Measurements from ENCODE around the gene NR2F1-AS1. TPM values are rescaled to one million over a fixed set of nuclear protein-coding genes. Genes with fewer than 3 reads are reported as not detected.

Gene NR2F1-AS1
- total RNA-seq, 4 donors from 2014 or later: 0.35 to 9.1 (median 3.2) TPM

DNA sequence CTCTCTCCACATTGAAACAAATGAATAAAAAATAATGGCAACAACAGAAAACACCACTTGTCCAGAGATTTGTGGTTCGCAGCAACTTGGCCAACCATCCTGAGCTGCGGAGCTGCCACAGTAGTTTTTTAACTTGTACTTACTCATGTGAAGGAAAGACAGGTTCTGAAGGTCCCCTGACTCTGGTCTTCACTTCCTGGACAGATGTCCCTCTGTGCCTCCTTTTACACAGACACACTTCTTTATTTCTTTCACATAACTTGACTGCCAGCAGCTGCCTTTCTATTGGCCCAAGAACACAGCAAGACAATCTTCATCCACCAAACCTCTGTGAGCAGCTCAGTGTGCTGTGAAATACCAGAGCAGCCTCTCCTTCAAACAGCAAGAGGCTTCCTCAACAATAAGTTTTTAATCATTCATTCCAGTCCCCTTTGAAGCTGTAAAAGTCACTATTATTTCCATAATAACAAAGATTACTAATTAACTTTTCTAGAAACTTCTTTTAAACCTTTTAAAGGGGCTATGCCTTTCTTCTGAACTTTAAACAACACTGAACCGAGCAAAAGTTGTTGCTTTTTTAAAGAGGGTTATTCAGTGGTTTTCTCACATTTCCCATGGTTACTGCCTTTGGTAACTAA, 198.7 kb downstream of the NR2F1-AS1 start:
- no peaks in the 10 kb centered on the region for H3K4me1 ChIP-seq
- H3K27me3 ChIP-seq: no peaks in the 10 kb centered on the region
- no peak overlapping the region for H3K27ac ChIP-seq
- no peak overlapping the region for H3K4me3 ChIP-seq
- H3K9me3 ChIP-seq: no peaks in the 10 kb centered on the region
- DNase-seq: no peak
- no peak for TF ChIP-seq POLR2A (IDR thresholded peaks at IDR 0.05)
- TF ChIP-seq, protein P1, sequence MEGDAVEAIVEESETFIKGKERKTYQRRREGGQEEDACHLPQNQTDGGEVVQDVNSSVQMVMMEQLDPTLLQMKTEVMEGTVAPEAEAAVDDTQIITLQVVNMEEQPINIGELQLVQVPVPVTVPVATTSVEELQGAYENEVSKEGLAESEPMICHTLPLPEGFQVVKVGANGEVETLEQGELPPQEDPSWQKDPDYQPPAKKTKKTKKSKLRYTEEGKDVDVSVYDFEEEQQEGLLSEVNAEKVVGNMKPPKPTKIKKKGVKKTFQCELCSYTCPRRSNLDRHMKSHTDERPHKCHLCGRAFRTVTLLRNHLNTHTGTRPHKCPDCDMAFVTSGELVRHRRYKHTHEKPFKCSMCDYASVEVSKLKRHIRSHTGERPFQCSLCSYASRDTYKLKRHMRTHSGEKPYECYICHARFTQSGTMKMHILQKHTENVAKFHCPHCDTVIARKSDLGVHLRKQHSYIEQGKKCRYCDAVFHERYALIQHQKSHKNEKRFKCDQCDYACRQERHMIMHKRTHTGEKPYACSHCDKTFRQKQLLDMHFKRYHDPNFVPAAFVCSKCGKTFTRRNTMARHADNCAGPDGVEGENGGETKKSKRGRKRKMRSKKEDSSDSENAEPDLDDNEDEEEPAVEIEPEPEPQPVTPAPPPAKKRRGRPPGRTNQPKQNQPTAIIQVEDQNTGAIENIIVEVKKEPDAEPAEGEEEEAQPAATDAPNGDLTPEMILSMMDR (IDR thresholded peaks at IDR 0.05): no peak
- no peaks in the 10 kb centered on the region for H3K36me3 ChIP-seq

DNA sequence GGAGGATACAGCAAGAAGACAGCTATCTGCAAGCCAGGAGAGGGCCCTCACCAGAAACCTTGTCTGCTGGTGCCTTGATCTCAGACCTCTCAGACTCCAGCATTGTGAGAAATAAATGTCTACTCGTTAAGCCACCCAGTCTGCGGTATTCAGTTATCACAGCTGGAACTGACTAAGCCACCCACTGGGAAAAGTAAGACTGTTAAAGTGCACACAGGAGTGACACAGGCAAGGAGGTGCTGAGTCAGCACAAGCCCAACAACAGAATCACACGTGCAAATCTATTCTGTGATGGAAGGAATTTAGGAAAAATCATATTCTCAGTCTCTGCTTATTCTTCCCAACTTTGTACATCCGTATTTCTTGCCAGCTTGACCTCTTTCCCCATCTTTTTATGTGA, 200.0 kb downstream of the NR2F1-AS1 start:
- Histone ChIP-seq H3K27me3 (no peaks in the 10 kb centered on the region), H3K36me3 (no peaks in the 10 kb centered on the region), H3K27ac (no peak overlapping the region), H3K4me3 (no peak overlapping the region), H3K9me3 (no peaks in the 10 kb centered on the region), H3K4me1 (no peaks in the 10 kb centered on the region)
- DNase-seq: no peak
- no peak for TF ChIP-seq POLR2A (IDR thresholded peaks at IDR 0.05)
- TF ChIP-seq, protein P1 (IDR thresholded peaks at IDR 0.05): no peak

DNA sequence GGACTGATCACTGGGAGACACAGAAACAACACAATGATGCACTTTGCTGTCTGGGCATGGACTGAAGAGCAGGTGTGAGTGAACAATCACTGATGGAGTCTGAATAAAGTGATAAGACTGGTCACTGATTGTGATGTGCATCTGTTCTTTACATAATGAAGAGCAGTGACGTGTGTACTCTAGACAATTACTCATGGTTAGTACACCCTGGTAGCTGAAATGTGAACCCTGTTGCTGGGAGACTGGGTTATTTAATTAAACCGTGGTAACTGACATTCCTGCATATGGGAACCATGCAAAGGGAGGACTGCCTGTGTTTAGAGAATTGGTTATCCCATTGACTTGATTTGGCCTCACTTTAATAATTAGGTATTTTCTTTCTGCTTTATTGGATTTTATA, 202.9 kb downstream of the NR2F1-AS1 start:
- Histone ChIP-seq H3K9me3 (no peaks in the 10 kb centered on the region), H3K4me3 (no peak overlapping the region), H3K4me1 (no peaks in the 10 kb centered on the region), H3K36me3 (no peaks in the 10 kb centered on the region), H3K27ac (no peak overlapping the region), H3K27me3 (no peaks in the 10 kb centered on the region)
- no peak for DNase-seq
- TF ChIP-seq POLR2A (IDR thresholded peaks at IDR 0.05): no peak
- TF ChIP-seq, protein P1 (IDR thresholded peaks at IDR 0.05): no peak

DNA sequence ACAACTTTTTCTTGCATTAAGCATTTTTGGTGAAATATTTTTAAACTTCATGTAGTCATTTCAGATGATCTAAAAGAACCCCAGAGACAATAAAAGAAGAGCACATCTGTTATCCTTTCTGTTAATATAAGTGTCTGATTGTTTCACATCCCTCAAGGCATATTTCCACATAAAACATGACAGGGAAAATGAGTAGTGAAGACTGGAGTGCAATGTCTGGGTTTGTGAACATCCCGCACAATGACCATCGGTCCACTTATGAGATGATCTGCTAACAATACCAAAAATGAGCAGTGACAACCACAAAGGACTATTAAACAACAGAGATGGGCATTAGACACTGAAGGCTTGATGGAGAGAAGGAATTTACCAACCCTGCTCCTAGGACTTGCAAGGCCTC, 209.1 kb downstream of the NR2F1-AS1 start:
- Histone ChIP-seq H3K27me3 (no peaks in the 10 kb centered on the region), H3K9me3 (no peaks in the 10 kb centered on the region), H3K4me3 (no peak overlapping the region), H3K36me3 (no peaks in the 10 kb centered on the region), H3K27ac (no peak overlapping the region), H3K4me1 (no peaks in the 10 kb centered on the region)
- TF ChIP-seq POLR2A (IDR thresholded peaks at IDR 0.05): no peak
- TF ChIP-seq, protein P1 (IDR thresholded peaks at IDR 0.05): no peak
- no peak for DNase-seq

DNA sequence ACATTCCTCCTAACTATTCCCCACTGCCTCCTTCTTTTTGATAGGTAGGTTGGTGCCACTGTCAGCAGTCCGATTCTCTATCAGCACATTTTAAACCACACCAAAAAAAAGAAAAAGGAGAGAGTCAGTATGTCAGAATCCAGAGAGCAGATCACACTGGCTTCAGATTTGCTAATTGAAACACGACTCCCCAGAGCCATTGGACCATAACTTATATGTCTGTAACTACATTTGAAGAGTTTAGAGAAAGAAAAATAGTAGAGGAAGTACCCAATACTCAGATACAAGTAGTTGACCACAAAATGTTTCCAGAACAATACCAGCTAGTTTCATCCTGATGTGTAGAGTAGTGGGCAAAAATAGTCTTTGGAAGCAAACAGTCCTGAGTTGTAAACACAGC, 216.6 kb downstream of the NR2F1-AS1 start:
- Histone ChIP-seq H3K4me3 (no peak overlapping the region), H3K27ac (no peak overlapping the region), H3K9me3 (no peaks in the 10 kb centered on the region), H3K4me1 (no peaks in the 10 kb centered on the region), H3K36me3 (no peaks in the 10 kb centered on the region), H3K27me3 (no peaks in the 10 kb centered on the region)
- no peak for TF ChIP-seq POLR2A (IDR thresholded peaks at IDR 0.05)
- TF ChIP-seq, protein P1 (IDR thresholded peaks at IDR 0.05): no peak
- no peak for DNase-seq
